NCI-H1436 treated with DMSO at 0.1 percent for 48 hours (cell line): ENCODE results near the gene TTYH3.
"Not testable (repeated sequence)": the region's sequence is repeated elsewhere in the genome, so short reads cannot be mapped to it uniquely, and the experiment has no call there.

Source experiments
- DNase-seq: peaks from one replicate; lab custom pipeline; 2025; lab: John Stamatoyannopoulos, UW

The TTYH3 gene

GRCh38 chr7:2631946-2632732 lies at the start of gene TTYH3:
TSS of gene TTYH3 (plus strand) at chr7:2631986. CDS start at chr7:2632156, 170 bp downstream.
- DNase-seq = no peak

GRCh38 chr7:2582006-2582735 lies 49.6 kb upstream of the TTYH3 start:
- DNase-seq = no peak

- DNase-seq = no peak
Measured at GRCh38 chr7:2583798-2584580, 47.8 kb upstream of the TTYH3 start.

- DNase-seq = no peak
Measured at GRCh38 chr7:2585446-2585845, 46.3 kb upstream of the TTYH3 start.

GRCh38 chr7:2586326-2587020 lies 45.3 kb upstream of the TTYH3 start:
- no peak for DNase-seq

GRCh38 chr7:2587134-2587533 lies 44.7 kb upstream of the TTYH3 start:
- DNase-seq = no peak

GRCh38 chr7:2587778-2588177 lies 44.0 kb upstream of the TTYH3 start:
- no peak for DNase-seq

- no peak for DNase-seq
Measured at GRCh38 chr7:2589341-2589740, 42.4 kb upstream of the TTYH3 start.

GRCh38 chr7:2589941-2590340 lies 41.8 kb upstream of the TTYH3 start:
- not testable (repeated sequence) for DNase-seq

GRCh38 chr7:2592375-2592865 lies 39.4 kb upstream of the TTYH3 start:
- no peak for DNase-seq

GRCh38 chr7:2593036-2593727 lies 38.6 kb upstream of the TTYH3 start:
- DNase-seq = no peak

GRCh38 chr7:2594599-2594998 lies 37.2 kb upstream of the TTYH3 start:
- DNase-seq = no peak

GRCh38 chr7:2595258-2595860 lies 36.4 kb upstream of the TTYH3 start:
- DNase-seq = no peak

GRCh38 chr7:2596464-2597272 lies 35.1 kb upstream of the TTYH3 start:
- DNase-seq = no peak

- no peak for DNase-seq
Measured at GRCh38 chr7:2597273-2597640, 34.5 kb upstream of the TTYH3 start.

- DNase-seq = no peak
Measured at GRCh38 chr7:2598154-2598823, 33.5 kb upstream of the TTYH3 start.

- no peak for DNase-seq
Measured at GRCh38 chr7:2601065-2601464, 30.7 kb upstream of the TTYH3 start.

- DNase-seq = no peak
Measured at GRCh38 chr7:2601907-2602306, 29.9 kb upstream of the TTYH3 start.

GRCh38 chr7:2602406-2603043 lies 29.3 kb upstream of the TTYH3 start:
- no peak for DNase-seq
